NCI-H446 (cell line): Measurements from ENCODE around the gene NDUFB3.

Experiments
- DNase-seq, 2 experiments: peaks; one replicate each; lab custom pipeline; 2025; lab: John Stamatoyannopoulos, UW

NDUFB3 gene

DNA sequence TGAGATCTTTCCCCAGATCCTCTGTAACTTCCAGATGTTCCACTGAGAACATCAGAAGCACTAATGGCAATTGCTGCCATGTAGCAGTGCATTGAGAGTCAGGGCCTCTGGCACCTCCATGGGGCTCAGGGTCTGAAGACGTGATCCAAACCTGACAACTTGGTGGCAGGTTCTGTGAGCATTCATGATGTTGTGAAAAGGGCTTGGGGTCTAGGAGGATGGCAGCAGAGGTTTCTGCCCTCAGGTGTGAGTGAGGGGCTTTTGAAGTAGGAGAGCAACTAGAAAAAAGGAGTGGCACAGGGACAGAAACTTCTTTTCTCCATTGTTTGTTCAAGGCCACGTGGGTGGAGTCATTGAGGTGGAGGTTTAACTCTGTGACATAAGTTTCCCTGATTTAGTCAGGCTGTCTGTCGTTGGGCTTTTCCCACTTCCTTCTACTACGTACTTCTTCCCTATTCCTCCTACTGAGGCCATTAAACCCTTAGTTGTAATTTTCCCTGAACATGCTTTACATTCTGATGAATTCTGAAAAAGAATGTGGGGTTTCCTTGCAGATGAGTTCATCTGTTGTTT is 57.2 kb downstream of the NDUFB3 start:
- DNase-seq = no peak

- DNase-seq = no peak
Measured at GRCh38 chr2:201130524-201131186, 58.9 kb downstream of the NDUFB3 start.

DNA sequence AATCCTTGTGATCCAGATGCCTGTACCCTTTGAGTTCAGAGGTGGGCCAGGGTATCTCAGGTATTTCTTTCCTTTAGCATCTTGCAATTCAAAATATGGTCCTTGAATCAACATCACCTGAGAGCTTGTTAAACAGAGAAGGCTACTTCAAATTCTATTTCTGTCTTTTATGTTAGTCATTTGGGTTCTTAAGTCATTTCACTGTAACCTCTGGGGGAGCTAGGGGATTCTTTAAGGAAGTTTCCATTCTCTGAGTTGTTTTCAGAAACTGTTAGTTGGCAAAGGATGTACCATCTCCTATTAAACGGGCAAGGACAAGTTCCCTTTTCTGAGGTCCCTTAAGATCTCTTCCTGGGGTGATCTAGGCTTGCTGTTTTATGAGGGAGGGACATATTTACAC is 60.7 kb downstream of the NDUFB3 start:
- no peak for DNase-seq
